WI38 (cell line): ENCODE results near the gene HEATR5A.

Source experiments
- H3K4me3 ChIP-seq: 2 replicates; pipeline ENCODE4 v1.5.1; 2011; ENCODE audit warnings: low read depth, mild to moderate bottlenecking, control low read depth, low read length
- CTCF ChIP-seq: IDR thresholded peaks from 2 replicates; pipeline ENCODE4 v1.5.1; 2012; ENCODE audit warnings: low read depth, mild to moderate bottlenecking, control low read depth, low read length

The HEATR5A gene

GRCh38 chr14:31405599-31406232 is 14.6 kb downstream of the HEATR5A start:
- TF ChIP-seq CTCF: no peak
- H3K4me3 ChIP-seq: no peak overlapping the region

GRCh38 chr14:31405106-31405505 is 15.2 kb downstream of the HEATR5A start:
- H3K4me3 ChIP-seq: no peak overlapping the region
- no peak for TF ChIP-seq CTCF

GRCh38 chr14:31403707-31404106 is 16.6 kb downstream of the HEATR5A start:
- no peak overlapping the region for H3K4me3 ChIP-seq
- TF ChIP-seq CTCF: no peak

GRCh38 chr14:31402764-31403439 is 17.4 kb downstream of the HEATR5A start:
- H3K4me3 ChIP-seq: no peak overlapping the region
- no peak for TF ChIP-seq CTCF

- TF ChIP-seq CTCF: no peak
- H3K4me3 ChIP-seq: no peak overlapping the region
These were observed 18.9 kb downstream of the HEATR5A start for GRCh38 chr14:31401369-31401932.

GRCh38 chr14:31400031-31400638 is 20.2 kb downstream of the HEATR5A start:
- no peak for TF ChIP-seq CTCF
- H3K4me3 ChIP-seq: no peak overlapping the region
